Body of pancreas (tissue), 4 donors: ENCODE results near the gene C19orf85.

ENCODE experiments used
- POLR2A ChIP-seq, 3 donors: fragments of 450-650 bp; IDR thresholded peaks; one replicate each; pipeline ENCODE4 v1.6.1; 2016; ENCODE audit warnings: antibody characterized with exemption in 3 of 3, mild to moderate bottlenecking in 2 of 3
- TF ChIP-seq, protein P1 (sequence below), 7 experiments: fragments of 450-650 bp in 4 of 7; fragments of 200-600 bp in 3 of 7; sonication (generic) in 3 of 7; IDR thresholded peaks; one replicate each; pipeline ENCODE4 v1.5.1; 2016 to 2019; ENCODE audit warnings: antibody characterized with exemption in 7 of 7

- TF ChIP-seq, protein P1, sequence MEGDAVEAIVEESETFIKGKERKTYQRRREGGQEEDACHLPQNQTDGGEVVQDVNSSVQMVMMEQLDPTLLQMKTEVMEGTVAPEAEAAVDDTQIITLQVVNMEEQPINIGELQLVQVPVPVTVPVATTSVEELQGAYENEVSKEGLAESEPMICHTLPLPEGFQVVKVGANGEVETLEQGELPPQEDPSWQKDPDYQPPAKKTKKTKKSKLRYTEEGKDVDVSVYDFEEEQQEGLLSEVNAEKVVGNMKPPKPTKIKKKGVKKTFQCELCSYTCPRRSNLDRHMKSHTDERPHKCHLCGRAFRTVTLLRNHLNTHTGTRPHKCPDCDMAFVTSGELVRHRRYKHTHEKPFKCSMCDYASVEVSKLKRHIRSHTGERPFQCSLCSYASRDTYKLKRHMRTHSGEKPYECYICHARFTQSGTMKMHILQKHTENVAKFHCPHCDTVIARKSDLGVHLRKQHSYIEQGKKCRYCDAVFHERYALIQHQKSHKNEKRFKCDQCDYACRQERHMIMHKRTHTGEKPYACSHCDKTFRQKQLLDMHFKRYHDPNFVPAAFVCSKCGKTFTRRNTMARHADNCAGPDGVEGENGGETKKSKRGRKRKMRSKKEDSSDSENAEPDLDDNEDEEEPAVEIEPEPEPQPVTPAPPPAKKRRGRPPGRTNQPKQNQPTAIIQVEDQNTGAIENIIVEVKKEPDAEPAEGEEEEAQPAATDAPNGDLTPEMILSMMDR (IDR thresholded peaks at IDR 0.05): no peak
- TF ChIP-seq POLR2A (IDR thresholded peaks at IDR 0.05): no peak
Measured at GRCh38 chr19:55489711-55490477, 25.3 kb upstream of the C19orf85 start.
